K562 (cell line): ENCODE data around the gene VPS26A. TPM values are rescaled to one million over a fixed set of nuclear protein-coding genes. Genes with fewer than 3 reads are reported as not detected.

Experiments
- ARNT ChIP-seq, 2 experiments: fragments of 450-650 bp; IDR thresholded peaks; 2 replicates each; pipeline ENCODE4 v1.6.1; 2016; ENCODE audit warnings: mild to moderate bottlenecking in 1 of 2
- ATF4 ChIP-seq: fragments of 450-650 bp; formaldehyde crosslinking; IDR thresholded peaks from 2 replicates; pipeline ENCODE4 v1.4.0; 2022; ENCODE audit warnings: mild to moderate bottlenecking, moderate library complexity
- CCAR2 ChIP-seq: fragments of 200-400 bp; formaldehyde crosslinking; IDR thresholded peaks from 2 replicates; pipeline ENCODE4 v1.6.1; 2017; ENCODE audit warnings: mild to moderate bottlenecking, low read depth, low read length
- DNMT1 ChIP-seq: fragments of 450-650 bp; IDR thresholded peaks from 2 replicates; pipeline ENCODE4 v1.6.1; 2016; ENCODE audit warnings: antibody characterized with exemption, mild to moderate bottlenecking
- ELF2 ChIP-seq: fragments of 250-450 bp; sonication (Bioruptor Pico); IDR thresholded peaks from 2 replicates; pipeline ENCODE4 v1.5.0; 2021; ENCODE audit warnings: mild to moderate bottlenecking
- FOXA3 ChIP-seq, 2 experiments: fragments of 450-650 bp in 1 of 2; sonication (generic) in 1 of 2; formaldehyde crosslinking; IDR thresholded peaks in 1 of 2; conservative IDR thresholded peaks in 1 of 2; 2 replicates each; pipeline versions ENCODE4 v1.4.0 to v1.8.0; 2020 to 2022; ENCODE audit warnings: mild to moderate bottlenecking in 2 of 2, missing genetic modification reagents in 1 of 2
- HDAC1 ChIP-seq, 2 experiments: fragments of 450-650 bp; IDR thresholded peaks; 2 replicates each; pipeline ENCODE4 v1.6.1; 2016 to 2017; ENCODE audit warnings: inconsistent platforms in 1 of 2, mild to moderate bottlenecking in 1 of 2, moderate library complexity in 1 of 2
- MTA3 ChIP-seq: fragments of 450-650 bp; formaldehyde crosslinking; IDR thresholded peaks from 2 replicates; pipeline ENCODE4 v1.6.1; 2017; ENCODE audit warnings: mild to moderate bottlenecking, borderline replicate concordance
- NR2C2 ChIP-seq, 2 experiments: fragments of 200-800 bp in 1 of 2; sonication (Bioruptor generic) in 1 of 2; sonication (generic) in 1 of 2; formaldehyde crosslinking in 1 of 2; IDR thresholded peaks; 2 replicates each; pipeline versions ENCODE4 v1.6.1 to v1.8.0; 2016 to 2022; ENCODE audit warnings: mild to moderate bottlenecking in 1 of 2, missing compliant biosample characterization in 1 of 2, missing genetic modification characterization in 1 of 2, missing genetic modification reagents in 1 of 2
- PHF20 ChIP-seq: fragments of 450-650 bp; IDR thresholded peaks from 2 replicates; pipeline ENCODE4 v1.6.1; 2018; ENCODE audit not compliant: partially characterized antibody
- RBM17 ChIP-seq: fragments of 200-400 bp; formaldehyde crosslinking; IDR thresholded peaks from 2 replicates; pipeline ENCODE4 v1.6.1; 2017; ENCODE audit warnings: low read depth, mild to moderate bottlenecking, low read length, borderline replicate concordance
- SREBF2 ChIP-seq: sonication (generic); formaldehyde crosslinking; IDR thresholded peaks from 2 replicates; pipeline ENCODE4 v1.4.0; 2020; ENCODE audit warnings: mild to moderate bottlenecking, missing genetic modification reagents
- SRF ChIP-seq, 2 experiments: fragments of 250-450, 450-650 bp in 1 of 2; sonication (Bioruptor Pico) in 1 of 2; sonication (generic) in 1 of 2; formaldehyde crosslinking; IDR thresholded peaks; 2 replicates each; pipeline versions ENCODE4 v1.5.0 to v1.5.1; 2020 to 2022; ENCODE audit warnings: mild to moderate bottlenecking in 1 of 2, missing genetic modification reagents in 1 of 2
- ZBTB26 ChIP-seq: fragments of 450-650 bp; formaldehyde crosslinking; IDR thresholded peaks from 2 replicates; pipeline ENCODE4 v1.4.0; 2022; ENCODE audit warnings: missing genetic modification characterization
- ZNF140 ChIP-seq: fragments of 250-450 bp; sonication (Bioruptor Pico); IDR thresholded peaks from 2 replicates; pipeline ENCODE4 v1.8.0; 2021; ENCODE audit warnings: moderate library complexity, mild to moderate bottlenecking, inconsistent platforms
- ZNF217 ChIP-seq: sonication (generic); formaldehyde crosslinking; IDR thresholded peaks from 2 replicates; pipeline ENCODE4 v1.8.0; 2022; ENCODE audit warnings: mild to moderate bottlenecking, missing genetic modification reagents
- ZNF609 ChIP-seq: sonication (generic); formaldehyde crosslinking; IDR thresholded peaks from 2 replicates; pipeline ENCODE4 v1.8.1; 2023; ENCODE audit warnings: missing genetic modification reagents, mild to moderate bottlenecking, borderline replicate concordance
- polyA plus RNA-seq, 8 experiments: library from polyadenylated mRNA; depleted of rRNA in 4 of 8; stranded (reverse) in 5 of 8; unstranded in 3 of 8; fragments of >200 nt; fragmentation: Nextera tagmentation in 2 of 8; fragmentation: Illumina TruSeq in 1 of 8; extraction: Ambion mirVana in 2 of 8; extraction: Trizol in 1 of 8; gene quantifications; 2 replicates each; pipeline versions ENCODE4 v1.2.1 to v1.2.3, GENCODE V29; 2011 to 2014; ENCODE audit warnings: inconsistent platforms in 1 of 8, missing spikeins in 1 of 8
- total RNA-seq, 7 experiments: library from RNA; depleted of rRNA in 6 of 7; stranded (reverse); fragments of >200 nt in 6 of 7; fragmentation: Illumina TruSeq in 2 of 7; extraction: Trizol in 2 of 7; gene quantifications; 2 replicates each; pipeline versions ENCODE4 v1.2.1 to v1.2.3, GENCODE V29; 2011 to 2021; ENCODE audit warnings: low replicate concordance in 1 of 7
- TF ChIP-seq, protein P1 (sequence below): fragments of 450-650 bp; IDR thresholded peaks from 2 replicates; pipeline ENCODE4 v1.6.1; 2016; ENCODE audit warnings: missing biosample characterization, missing genetic modification characterization

The VPS26A gene
- total and polyA plus RNA-seq, 9 of the 15 experiments (the other 6 are each of a cell fraction or from before 2014, with no cell fraction given): 47.1 to 137 (median 69.3) TPM

DNA sequence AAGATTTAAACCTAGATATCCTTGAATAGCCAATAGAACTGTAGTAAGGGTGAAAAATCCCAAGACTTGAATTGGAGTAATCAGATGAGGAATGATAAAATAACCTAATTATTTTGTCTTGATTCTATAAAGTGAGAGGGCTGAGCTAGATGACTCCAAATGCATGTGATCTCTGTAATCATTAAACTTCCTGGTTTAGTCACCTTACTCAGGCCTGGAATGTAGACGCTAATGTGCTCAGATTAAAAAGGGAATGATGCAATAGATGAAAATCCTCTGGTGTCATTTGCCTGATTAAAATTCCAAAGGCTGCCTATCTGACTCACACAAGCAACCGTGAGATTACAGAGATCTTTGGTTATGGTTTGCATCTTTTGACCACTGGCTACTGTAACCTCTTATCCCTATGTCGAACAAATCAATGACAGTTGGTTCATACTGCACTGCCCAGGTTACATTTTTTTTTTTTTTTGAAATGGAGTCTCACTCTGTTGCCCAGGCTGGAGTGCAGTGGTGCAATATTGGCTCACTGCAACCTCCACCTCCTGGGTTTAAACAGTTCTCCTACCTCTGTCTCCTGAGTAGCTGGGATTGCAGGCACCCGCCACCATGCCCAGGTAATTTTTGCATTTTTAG lies 93.3 kb downstream of the VPS26A start (continued):
- 0 out of 2 replicates have a peak, but pooled peaks have one; percentile 35 for TF ChIP-seq SREBF2 (CRISPR knock-in tag)
- TF ChIP-seq ZNF609: no peak
- no peak for TF ChIP-seq DNMT1
- peak in 1 of 2 experiments; percentile 78; a peak in 1 of 4 replicates for TF ChIP-seq ARNT (IDR thresholded peaks at IDR 0.05)
- TF ChIP-seq NR2C2 (CRISPR knock-in tag; IDR thresholded peaks at IDR 0.05): no peak
- TF ChIP-seq NR2C2 (tag; IDR thresholded peaks at IDR 0.05): peak; percentile 53
- no peak for TF ChIP-seq ZBTB26
- no peak for TF ChIP-seq PHF20
- TF ChIP-seq CCAR2: no peak
- no peak for TF ChIP-seq RBM17
- TF ChIP-seq, protein P1, sequence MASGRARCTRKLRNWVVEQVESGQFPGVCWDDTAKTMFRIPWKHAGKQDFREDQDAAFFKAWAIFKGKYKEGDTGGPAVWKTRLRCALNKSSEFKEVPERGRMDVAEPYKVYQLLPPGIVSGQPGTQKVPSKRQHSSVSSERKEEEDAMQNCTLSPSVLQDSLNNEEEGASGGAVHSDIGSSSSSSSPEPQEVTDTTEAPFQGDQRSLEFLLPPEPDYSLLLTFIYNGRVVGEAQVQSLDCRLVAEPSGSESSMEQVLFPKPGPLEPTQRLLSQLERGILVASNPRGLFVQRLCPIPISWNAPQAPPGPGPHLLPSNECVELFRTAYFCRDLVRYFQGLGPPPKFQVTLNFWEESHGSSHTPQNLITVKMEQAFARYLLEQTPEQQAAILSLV (tag): peak; percentile 96
- peak in 1 of 2 experiments; percentile 20; a peak in 1 of 4 replicates for TF ChIP-seq FOXA3 (CRISPR knock-in tag; conservative IDR thresholded peaks at IDR 0.05 in 1 of 2, IDR thresholded peaks at IDR 0.05 in 1 of 2)
- no peak for TF ChIP-seq MTA3
- TF ChIP-seq ZNF140 (CRISPR knock-in tag): no peak
- peak in 1 of 2 experiments; percentile 44; a peak in 1 of 4 replicates for TF ChIP-seq HDAC1 (IDR thresholded peaks at IDR 0.05)
- TF ChIP-seq ELF2 (CRISPR knock-in tag): no peak; the same call in 1 of the 2 replicates
- TF ChIP-seq SRF (CRISPR knock-in tag; IDR thresholded peaks at IDR 0.05): peak in 1 of 2 experiments; percentile 50; a peak in 1 of 4 replicates
- peak; percentile 99 for TF ChIP-seq ATF4 (CRISPR knock-in tag)
- no peak for TF ChIP-seq ZNF217 (CRISPR knock-in tag)
